DMS153 treated with DMSO at 0.1 percent for 48 hours (cell line): ENCODE data around the gene TMEM190.

Experiments used
- DNase-seq: peaks from one replicate; lab custom pipeline; 2025; ENCODE audit not compliant: unreplicated experiment; lab: John Stamatoyannopoulos, UW

Gene TMEM190

DNA sequence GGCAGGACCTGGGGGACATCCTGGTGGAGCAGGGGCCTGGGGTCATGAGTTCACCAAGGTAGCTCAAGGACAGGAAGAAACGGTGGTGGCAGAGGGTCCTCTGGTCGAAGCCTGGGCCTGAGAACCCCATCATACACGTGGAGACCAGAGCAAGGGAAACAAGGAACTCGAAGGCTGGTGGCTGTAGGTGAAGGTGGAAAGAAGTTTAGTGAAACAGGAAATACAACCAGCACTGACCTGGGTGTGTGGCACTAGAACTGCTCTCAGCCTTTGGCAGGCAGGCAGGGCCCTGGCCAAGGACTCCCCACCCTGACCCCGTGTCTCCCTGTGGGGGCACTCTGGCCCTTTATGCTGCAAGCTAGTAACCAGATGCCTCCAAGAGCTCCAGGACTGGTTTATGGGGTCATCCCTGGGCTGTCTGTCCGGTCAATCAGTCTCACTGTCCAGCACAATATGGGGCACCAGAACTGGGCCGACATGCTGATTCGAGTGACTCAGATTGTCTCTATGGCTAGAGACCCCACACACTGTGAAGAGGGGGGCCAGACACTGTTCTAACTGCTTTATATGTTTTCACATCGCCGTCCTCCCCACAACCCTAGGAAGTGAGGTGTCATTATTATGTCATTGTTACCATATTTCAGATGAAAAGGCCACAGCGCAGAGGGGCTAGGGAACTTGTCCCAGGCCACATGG, 25.9 kb upstream of the TMEM190 start:
- DNase-seq: no peak

DNA sequence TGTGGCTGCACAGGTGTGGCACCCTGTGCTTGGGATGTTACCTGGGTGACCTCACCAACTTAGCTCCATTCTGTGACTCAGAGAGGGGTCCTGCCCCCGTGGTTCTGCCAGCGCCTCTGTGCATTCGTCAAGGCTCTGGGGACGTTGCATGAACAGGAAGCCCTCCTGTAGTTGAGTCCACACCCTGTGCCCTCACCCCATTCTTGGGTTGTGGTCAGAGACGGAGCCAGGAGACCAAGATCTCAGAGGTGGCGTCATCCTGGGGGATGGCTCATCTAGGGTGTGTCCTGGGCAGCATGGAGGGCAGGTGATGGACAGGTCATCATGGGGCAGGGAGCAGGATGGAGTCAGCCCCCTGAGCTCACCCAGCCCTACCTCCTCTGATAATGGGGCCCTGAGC, 24.6 kb upstream of the TMEM190 start:
- no peak for DNase-seq

DNA sequence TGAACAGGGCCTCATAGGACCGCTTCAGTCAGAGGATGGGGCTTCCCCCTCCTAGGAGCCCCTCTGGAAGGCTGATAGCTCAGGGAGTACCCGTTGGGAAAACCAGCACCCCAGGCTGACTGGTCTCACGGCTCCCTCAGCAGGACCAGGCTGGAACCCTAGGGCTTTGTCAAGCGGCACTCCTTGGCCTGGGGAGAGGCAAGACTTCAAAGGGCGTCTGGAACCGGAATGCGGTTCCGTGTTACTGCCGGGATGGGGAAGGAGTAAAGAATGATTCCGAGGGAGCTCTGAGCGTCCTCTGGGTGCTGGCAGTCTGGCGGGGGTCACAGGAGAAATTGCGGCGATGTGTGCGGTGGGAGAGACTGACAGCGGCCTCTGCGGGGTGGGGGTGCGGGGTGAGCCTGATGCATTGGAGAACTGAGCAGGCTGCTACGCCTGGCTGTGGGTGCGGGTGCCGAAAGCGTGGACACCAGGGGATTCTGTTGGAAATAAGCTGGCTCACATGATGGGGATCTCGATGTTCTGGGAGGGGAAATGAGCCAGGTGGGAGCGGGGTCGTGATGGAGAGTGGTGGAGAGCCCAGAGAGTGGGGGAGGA, 24.0 kb upstream of the TMEM190 start:
- DNase-seq: no peak

DNA sequence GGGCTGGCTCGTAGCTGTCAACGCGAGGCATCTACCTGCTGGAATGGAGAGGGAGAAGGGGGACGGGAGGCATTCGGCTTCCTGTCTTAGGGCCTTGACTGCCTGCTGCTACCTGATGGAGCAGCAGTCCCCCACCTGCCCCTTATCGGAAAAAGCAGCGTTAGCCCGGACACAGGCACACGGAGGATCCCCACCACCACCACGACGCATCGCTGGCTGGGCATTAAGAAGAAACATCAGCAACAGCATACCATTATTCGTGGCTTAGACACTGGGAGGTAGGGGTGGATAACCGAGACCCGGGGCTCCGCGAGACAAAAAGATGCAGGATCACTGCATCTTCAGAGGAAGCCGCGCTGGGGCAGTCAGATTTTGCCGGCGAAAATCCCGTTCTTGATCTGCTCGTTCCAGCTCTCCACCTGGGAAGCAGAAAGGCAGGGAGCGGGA, 23.2 kb upstream of the TMEM190 start:
- no peak for DNase-seq

DNA sequence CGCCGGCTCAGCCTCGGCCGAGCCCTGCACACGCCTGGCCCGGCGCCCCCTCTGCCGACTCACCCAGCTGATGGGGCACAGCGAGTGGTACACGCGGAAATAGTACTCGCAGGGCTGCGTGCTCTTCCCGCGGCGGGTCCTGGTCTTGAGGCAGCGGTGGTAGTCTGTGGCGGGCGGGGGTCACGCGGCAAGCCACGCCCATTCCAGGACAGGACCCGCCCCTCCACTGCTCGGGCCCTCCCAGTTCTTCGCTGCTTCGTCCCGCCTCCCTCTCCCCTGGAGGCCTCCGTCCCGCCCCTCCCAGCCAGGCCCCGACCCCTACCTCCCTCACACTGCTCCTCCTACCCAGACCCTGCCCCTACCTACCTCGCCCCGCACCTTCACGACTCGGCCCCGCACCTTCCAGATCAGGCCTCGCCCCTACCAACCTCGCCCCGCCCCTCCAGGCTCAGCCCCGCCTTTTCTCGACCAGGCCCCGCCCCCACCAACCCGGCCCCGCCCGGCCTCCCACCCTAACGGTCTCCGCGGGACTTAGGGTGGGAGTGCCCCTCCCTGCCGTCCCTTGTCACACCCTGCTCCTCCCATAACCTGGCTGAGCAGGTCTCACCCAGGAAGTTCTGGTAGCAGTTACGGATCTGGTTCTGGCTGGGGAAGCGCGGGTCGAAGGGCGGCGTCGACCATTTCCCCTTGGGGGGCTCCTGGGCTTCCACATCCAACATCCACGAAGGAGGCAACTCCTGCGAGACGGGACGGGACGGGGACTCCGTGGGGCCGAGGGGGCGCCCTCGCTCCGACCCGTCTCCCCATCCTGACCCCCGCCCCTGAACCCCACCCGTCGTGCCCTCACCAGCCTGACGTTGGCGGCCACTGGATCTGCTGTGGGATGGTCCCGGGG, 22.6 kb upstream of the TMEM190 start:
- peak; percentile 28 for DNase-seq

DNA sequence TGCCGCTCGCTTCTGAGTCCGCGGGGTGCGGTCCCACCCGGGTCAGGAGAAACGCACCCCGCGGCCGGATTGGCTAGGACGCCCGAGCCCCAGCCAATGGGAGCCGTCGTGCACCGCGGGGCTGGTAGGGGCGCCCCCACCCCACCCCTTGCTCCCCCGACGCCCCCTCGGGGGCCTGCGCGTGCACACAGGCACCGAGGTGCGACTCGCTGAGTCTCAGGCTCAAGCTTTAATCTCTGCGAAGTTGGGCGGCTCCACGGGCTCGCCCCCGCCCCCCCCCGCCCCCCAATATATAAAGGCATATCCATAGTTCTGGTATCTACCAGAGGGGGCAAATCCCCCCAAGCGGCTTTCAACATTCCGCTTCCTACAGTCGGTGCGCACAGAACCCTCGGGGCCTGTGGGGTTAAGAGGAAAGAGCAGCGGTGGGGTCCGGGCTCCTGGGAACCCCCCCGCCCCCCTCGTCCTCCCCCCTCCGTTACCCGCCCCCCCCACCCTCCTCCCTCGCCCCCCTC, 21.9 kb upstream of the TMEM190 start, which contains the start of gene COX6B2:
COX6B2 (minus strand) TSS at position 22 of the 515 bp plus-strand sequence. CDS start 198 bp downstream, outside the sequence.
- DNase-seq: no peak

DNA sequence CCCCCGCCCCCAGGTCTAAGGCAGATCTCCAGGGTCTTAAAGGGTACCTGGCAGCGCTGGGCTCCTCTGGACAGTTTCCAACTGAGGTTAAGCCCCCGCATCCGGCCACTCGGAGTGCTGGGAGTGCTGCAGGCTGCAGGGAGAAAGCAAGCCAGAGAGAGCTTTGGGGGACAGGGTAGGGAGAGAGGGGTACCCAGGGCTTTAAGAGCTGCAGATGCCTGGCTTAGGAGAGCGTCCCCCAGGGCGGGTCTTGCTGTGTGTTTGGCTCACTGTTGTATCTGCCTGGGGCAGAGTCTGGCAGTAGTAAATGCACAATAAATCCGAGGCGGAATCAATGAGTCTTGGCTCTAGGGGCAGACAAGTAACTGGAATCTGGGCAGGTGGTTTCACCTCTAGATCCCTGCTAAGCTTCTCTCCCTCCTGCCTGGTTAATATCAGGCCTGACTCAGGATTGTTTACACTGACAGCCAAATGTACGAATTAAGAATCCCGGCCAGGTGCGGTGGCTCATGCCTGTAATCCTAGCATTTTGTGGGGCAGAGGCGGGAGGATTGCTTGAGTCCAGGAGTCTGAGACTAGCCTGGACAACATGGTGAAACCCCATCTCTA, 21.3 kb upstream of the TMEM190 start:
- DNase-seq: no peak

DNA sequence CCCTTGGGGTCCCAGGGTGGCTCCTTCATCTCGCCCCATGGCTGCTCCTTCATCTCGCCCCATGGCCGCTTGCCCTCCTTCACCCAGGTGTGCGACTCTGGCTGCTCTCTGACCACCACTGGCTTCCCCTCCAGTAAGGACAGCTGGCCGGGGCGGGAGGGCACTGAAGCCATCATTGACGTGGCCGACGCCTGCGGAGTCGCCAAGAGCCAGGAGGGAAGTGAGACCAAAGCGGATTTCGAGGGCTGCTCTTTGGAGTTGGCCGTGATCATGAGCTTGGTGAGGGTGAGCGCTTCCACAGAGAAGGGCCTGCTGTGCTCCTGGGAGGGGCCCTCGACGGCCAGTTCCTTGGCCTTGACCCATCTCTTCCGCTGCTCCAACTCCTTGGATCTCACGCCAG, 18.1 kb upstream of the TMEM190 start:
- no peak for DNase-seq

DNA sequence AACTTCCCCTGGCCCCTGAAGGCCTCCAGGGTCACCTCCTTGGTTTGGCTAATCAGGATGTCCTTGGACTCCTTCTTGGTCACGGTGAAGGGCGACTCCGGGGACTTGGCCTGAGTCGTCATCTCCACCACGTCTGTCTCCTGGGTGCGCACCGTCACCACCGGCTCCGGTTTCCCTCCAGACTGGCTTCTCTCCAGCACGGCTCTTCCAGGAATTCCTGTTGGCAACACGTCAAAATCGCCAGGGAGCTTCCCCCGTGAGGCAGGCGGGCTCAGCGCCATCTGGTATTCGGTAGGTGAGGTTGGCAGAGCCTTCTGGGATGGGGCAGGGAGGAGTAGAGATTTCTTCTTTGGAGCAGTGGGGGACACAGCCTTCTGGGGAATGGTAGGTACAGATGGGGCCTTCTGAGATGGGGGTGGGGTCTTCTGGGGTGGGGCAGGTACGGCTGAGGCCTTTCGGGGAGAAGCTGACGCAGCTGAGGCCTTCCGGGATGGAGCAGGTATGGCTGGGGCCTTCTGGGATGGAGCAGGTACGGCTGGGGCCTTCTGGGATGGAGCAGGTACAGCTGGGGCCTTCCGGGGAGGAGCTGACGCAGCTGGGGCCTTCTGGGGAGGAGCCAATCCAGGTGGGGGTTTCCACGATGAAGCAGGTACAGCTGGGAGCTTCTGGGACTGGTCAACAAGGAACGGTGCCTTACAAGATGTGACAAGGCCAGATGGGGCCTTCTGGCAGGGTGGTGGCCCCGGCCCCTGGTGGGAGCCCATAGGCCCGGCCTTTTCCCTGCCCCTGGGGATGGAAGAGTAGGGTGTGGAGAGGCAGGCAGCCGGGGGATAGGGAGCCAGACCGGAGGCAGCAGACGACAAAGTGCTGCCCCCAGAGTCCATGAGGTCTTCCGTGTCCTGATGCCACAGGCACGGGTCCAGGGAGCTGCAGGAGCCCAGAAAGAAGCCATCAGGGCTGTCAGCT, 17.4 kb upstream of the TMEM190 start:
- DNase-seq: no peak

DNA sequence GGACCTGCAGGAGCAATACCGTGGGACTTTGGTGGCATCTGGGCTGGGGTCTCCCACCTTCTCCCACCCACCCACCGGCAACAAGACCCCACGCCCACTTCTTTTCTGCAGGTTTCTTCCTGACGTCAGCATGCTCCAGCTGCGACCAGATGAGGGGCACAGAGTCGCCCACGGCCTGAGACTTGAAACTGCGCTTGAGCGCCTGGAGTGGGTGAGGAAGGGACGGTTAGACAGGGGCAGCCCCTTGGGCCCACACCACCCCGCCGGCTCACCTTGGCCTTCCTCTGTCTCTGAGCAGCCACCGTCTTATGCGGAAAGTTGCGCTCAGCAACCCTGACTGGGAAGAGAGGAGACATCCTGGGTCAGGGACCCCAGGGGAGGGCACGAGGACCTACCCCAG, 15.7 kb upstream of the TMEM190 start:
- DNase-seq: no peak

DNA sequence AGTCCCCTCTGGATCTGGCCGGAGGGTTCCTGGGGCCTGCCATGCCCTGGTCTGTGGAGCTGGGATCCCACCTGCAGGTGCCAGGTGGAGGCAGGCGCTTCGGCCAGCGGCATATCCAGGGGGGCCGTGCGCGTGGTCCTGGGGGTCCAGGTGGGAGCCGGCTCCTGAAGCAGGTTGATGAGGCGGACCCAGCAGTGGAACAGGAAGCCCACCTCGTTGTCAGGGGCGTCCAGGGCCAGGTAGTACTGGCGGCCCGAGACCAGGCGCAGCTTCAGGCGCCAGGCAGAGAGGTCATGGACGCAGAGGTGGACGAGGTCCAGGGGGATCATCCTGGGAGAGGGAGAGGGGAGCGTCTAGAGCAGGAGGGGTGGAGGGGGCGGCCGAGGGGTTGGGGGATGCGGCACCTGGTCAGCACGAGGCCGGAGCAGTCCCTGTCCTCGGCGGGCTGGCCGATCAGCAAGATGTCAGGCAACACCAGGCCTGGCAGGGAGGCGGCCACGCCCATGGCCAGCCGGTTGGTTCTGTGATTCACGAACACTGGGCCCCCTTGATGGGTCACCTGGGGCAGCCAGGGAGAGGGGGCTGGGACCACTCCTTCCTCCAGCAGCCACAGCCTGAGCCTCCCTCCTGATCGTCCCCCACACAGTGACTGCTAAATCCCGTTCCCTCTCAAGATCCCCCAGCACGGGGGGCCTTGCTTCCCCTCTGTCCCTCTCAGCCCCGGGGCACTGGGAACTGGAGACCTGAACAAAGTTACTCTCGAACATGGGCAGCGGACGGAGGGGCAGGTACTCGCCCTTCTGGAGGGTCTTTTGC, 14.2 kb upstream of the TMEM190 start:
- no peak for DNase-seq

DNA sequence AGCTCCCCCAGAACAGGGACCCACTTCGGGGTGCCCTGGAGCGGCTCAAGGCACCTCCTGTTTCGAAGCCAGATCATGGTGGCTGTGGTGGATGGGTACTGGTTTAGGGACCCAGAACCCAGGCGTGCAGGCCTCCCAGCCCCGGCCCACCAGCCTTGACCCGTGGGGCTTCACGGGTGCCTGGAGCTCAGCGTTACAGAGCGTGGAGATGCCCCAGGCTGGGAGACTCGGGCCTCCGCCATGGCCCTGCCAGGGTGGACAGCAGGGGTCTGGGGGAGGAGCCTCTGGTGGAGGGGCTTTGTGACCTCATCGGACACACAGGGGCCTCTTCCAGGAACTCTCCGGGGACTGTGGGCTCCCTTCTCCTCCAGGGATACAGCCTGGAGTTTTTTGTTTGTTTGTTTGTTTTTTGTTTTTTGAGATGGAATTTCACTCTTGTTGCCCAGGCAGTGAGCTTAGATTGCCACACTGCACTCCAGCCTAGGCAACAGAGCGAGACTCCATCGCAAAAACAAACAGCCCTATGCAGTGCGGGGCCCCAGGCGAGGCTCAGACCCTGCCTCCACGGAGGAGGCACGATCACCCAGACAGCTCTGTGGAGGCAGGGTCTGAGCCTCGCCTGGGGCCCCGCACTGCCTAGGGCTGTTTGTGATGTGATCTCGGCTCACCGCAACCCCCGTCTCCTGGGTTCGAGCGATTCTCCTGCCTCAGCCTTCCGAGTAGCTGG, 13.5 kb upstream of the TMEM190 start, which contains the start of gene GARIN5B:
GARIN5B (minus strand) TSS at position 271 of the 727 bp plus-strand sequence; CDS start at position 77, 194 bp downstream.
- no peak for DNase-seq

DNA sequence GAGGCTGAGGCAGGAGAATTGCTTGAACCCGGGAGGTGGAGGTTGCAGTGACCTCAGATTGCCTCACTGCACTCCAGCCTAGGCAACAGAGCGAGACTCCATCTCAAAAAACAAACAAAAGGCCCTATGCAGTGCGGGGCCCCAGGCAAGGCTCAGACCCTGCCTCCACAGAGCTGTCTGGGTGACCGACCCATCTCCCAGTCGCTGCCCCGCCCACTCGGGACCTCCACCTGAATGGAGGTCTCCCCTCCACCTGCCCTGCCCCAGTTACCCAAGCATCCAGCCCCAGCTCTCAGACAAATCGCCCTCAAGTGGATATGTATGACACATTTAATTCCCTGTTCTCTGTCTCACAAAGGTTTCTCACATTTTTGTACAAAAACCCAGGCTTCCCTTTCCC, 11.4 kb upstream of the TMEM190 start:
- DNase-seq: no peak

DNA sequence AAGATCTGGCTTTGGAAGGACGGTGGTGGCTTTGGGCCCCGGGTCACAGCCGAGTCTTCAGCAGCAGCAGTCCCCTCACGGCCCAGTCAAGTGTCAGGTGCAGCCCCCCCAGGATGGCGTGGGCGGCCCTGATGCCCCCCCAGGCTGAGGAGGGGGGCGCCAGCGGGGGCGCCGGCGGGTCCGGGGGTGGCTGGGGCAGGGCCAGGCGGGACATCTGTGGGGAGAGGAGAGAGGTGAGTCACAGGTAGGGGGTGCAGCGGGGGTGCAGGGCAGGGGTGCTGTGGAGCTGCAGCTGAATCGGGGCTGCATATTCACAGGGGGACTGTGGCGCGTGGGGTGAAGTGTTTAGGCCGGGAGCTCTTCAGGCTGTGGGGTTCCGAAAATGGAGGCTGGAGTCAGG, 10.7 kb upstream of the TMEM190 start:
- no peak for DNase-seq

DNA sequence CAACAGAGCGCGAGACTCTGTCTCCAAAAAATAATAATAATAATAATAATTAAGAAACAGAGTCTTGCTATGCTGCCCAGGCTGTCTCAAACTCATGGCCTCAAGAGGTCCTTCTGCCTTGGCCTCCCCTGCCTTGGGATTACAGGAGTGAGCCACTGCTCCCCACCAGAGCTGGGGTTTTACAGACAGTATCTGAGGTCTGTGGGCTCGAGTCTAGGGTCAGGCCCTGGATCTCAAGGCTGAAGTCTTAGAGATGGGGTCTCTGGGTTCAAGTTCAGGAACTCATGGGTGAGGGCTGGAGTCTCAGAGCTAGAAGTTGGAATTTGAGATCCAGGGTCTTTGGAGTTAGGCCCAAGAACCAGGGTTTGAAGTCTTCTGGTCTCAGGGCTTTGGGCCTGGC, 9.8 kb upstream of the TMEM190 start:
- DNase-seq: no peak

DNA sequence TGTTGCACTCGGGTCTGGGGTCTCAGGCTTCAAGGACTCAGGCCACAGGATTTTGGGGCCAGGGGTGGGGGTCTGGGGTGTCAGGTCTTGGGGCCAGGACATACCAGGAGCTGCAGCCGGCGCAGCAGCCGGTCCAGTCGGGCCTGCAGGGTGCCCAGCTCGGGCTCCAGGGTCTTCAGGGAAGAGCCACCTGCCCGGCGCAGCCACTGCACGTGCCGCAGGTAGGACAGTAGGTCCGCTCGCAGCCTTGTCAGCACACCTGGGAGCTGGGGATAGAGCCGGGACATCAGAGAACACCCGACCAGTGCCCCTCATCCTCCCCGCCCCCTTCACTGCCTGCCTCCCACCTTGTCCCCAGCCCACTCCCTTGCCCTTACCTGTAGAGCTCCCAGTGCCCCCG, 8.5 kb upstream of the TMEM190 start:
- no peak for DNase-seq

DNA sequence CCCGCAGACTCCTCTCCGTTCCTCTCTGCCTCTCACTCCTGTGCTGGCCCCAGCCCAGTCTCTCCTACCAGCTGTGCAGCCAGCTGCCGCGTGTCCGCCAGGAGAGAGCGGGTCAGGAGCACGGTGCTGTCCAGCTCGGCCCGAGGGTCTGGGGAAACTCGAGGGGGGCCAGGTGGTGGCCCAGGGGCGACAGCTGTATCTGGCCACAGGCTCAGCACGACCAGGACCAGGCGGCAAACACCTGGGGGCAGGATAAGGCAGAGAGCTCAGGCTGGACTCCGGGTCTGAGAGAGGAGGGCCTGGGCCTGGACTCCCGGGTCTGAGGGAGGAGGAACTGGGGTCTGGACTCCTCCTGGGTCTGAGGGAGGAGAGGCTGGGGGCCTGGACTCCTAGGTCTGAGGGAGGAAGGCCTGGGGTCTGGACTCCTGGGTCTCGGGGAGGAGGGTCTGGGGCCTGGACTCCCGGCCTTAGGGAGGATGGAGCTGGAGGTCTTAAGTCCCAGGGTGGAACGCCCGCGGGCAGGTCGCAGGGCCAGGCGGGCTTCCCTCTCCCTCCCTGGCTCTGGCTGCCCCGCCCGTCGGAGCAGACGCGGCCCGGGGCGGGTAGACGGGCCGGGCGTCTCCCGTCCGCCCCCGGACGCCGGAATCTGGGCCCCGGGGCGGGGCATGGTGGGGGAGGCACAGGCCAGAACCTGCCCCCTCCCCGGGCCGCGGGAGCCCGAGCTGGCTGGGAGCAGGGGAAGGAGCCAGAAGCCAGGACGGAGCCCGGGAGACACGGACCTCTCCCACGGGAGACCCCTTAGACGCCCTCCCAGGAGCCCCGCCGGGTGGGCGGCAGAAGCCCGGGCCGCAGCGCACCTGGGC, 7.7 kb upstream of the TMEM190 start:
- no peak for DNase-seq
